Calu3 (cell line): ENCODE results near the gene CMTM2. TPM values are rescaled to one million over a fixed set of nuclear protein-coding genes. Genes with fewer than 3 reads are reported as not detected.
A peak's percentile ranks its signal among the peaks of the same experiment; 100 is the strongest.

Source experiments
- Bru-seq: library from RNA; stranded (reverse); fragments of 400-500 nt; gene quantifications from one replicate; lab custom pipeline; 2021; lab: Mats Ljungman, UMichigan
- BruChase-seq, 2 experiments: library from RNA; stranded (reverse); fragments of 400-500 nt; gene quantifications; one replicate each; lab custom pipeline; 2021; lab: Mats Ljungman, UMichigan
- BruUV-seq: library from RNA; stranded (reverse); fragments of 400-500 nt; replicated peaks from 2 replicates; lab custom pipeline; 2021; lab: Mats Ljungman, UMichigan
- CTCF ChIA-PET: fragments of 300-600 bp; sonication (Branson Sonifier 250); formaldehyde crosslinking; loops from one replicate; lab custom pipeline; 2022; ENCODE audit warnings: antibody characterized with exemption; lab: Charles Lee
- DNase-seq: peaks from one replicate; pipeline ENCODE4 v3.0.0; 2022
- H3K27ac Mint-ChIP-seq: one replicate; pipeline ENCODE4 v1.8.0; 2022; ENCODE audit warnings: mixed read lengths; ENCODE audit not compliant: unreplicated experiment
- H3K27me3 Mint-ChIP-seq: one replicate; pipeline ENCODE4 v1.8.0; 2022; ENCODE audit warnings: mixed read lengths; ENCODE audit not compliant: unreplicated experiment
- H3K36me3 Mint-ChIP-seq: one replicate; pipeline ENCODE4 v1.8.0; 2022; ENCODE audit warnings: mild to moderate bottlenecking, moderate library complexity, mixed read lengths; ENCODE audit not compliant: insufficient read depth, unreplicated experiment
- H3K4me1 Mint-ChIP-seq: one replicate; pipeline ENCODE4 v1.8.0; 2022; ENCODE audit warnings: mild to moderate bottlenecking, low read depth, mixed read lengths; ENCODE audit not compliant: unreplicated experiment
- H3K4me3 Mint-ChIP-seq: one replicate; pipeline ENCODE4 v1.8.0; 2022; ENCODE audit warnings: mild to moderate bottlenecking, low read depth, moderate library complexity, mixed read lengths; ENCODE audit not compliant: unreplicated experiment
- H3K9me3 Mint-ChIP-seq: one replicate; pipeline ENCODE4 v1.8.0; 2022; ENCODE audit warnings: low read depth, mixed read lengths; ENCODE audit not compliant: unreplicated experiment
- CTCF ChIP-seq: fragments of 200-600 bp; IDR thresholded peaks from one replicate; pipeline ENCODE4 v1.8.0; 2022; ENCODE audit warnings: antibody characterized with exemption; ENCODE audit not compliant: unreplicated experiment
- intact Hi-C: fragments of 100-400 bp; cut with micrococcal nuclease; formaldehyde crosslinking; loops from one replicate; pipeline ENCODE4 v1.10.0; 2022; ENCODE audit not compliant: unreplicated experiment
- long read RNA-seq: library from polyadenylated mRNA; stranded (forward); transcript quantifications from one replicate; pipeline ENCODE4 v2.0.0, GENCODE V29; 2022
- total RNA-seq: library from RNA; stranded (reverse); gene quantifications from 2 replicates; pipeline ENCODE4 v1.2.3, GENCODE V29; 2022

CMTM2 gene
- total RNA-seq, result 0.92 and 0.95 TPM in 2 replicates
- percentile 46 among the genes with signal in this experiment for Bru-seq, nascent RNA
- BruChase-seq, experiment 1, labeled RNA remaining after a 6-hour chase, result percentile 56 among the genes with signal in this experiment
- BruChase-seq, experiment 2, labeled RNA remaining after a 2-hour chase, result percentile 48 among the genes with signal in this experiment
- long read RNA-seq, result 0 reads

GRCh38 chr16:66578651-66579531 is at the start of gene CMTM2:
Gene CMTM2, plus strand, starts transcription at chr16:66579463. Its CDS starts 145 bp downstream, at chr16:66579608.
- no peak for DNase-seq
- Mint-ChIP-seq H3K9me3 (no peaks in the 10 kb centered on the region), H3K36me3 (peaks cover 5% of the 10 kb centered on the region), H3K27me3 (no peaks in the 10 kb centered on the region), H3K27ac (no peak within 1 kb of the TSS), H3K4me1 (peaks cover 29% of the 10 kb centered on the region), H3K4me3 (no peak within 1 kb of the TSS)
- TF ChIP-seq CTCF, result no peak
- intact Hi-C loops, result no loop called here
- CTCF ChIA-PET, result no interaction called here
- BruUV-seq, result no TSS peak

- DNase-seq, result no peak
- CTCF ChIA-PET, result no interaction called here
- intact Hi-C loops, result no loop called here
Measured at GRCh38 chr16:66529475-66529874, 49.8 kb upstream of the CMTM2 start.

GRCh38 chr16:66534376-66534799 is 44.9 kb upstream of the CMTM2 start:
- no peak for DNase-seq
- no peak for TF ChIP-seq CTCF
- Mint-ChIP-seq H3K9me3 (no peaks in the 10 kb centered on the region), H3K27ac (no peak overlapping the region), H3K27me3 (no peaks in the 10 kb centered on the region), H3K4me1 (peaks cover 8% of the 10 kb centered on the region), H3K4me3 (no peak overlapping the region), H3K36me3 (peaks cover 41% of the 10 kb centered on the region)
- BruUV-seq, result no TSS peak
- intact Hi-C loops, result no loop called here
- CTCF ChIA-PET, result interaction anchor here (0.6 kb wide), 1 partner anchor 55 kb away, joined by 5 read pairs; no protein-coding TSS in a partner anchor

More at GRCh38 chr16:66529475-66529874, 49.8 kb upstream of the CMTM2 start:
- H3K27ac Mint-ChIP-seq, result no peak overlapping the region
- H3K9me3 Mint-ChIP-seq, result no peaks in the 10 kb centered on the region
- H3K27me3 Mint-ChIP-seq, result no peaks in the 10 kb centered on the region
- H3K36me3 Mint-ChIP-seq, result peaks cover 25% of the 10 kb centered on the region
- TF ChIP-seq CTCF, result no peak
- H3K4me1 Mint-ChIP-seq, result no peaks in the 10 kb centered on the region
- no TSS peak for BruUV-seq
- no peak overlapping the region for H3K4me3 Mint-ChIP-seq

- Mint-ChIP-seq H3K4me3 (no peak overlapping the region), H3K27me3 (no peaks in the 10 kb centered on the region), H3K9me3 (no peaks in the 10 kb centered on the region), H3K36me3 (peaks cover 51% of the 10 kb centered on the region), H3K27ac (no peak overlapping the region), H3K4me1 (peaks cover 8% of the 10 kb centered on the region)
- CTCF ChIA-PET, result interaction anchor here (0.8 kb wide), 1 partner anchor 1012 kb away, joined by 4 read pairs; no protein-coding TSS in a partner anchor
- no peak for DNase-seq
- TF ChIP-seq CTCF, result no peak
- intact Hi-C loops, result no loop called here
- BruUV-seq, result no TSS peak
Measured at GRCh38 chr16:66536525-66536924, 42.7 kb upstream of the CMTM2 start.
